NT2/D1 (cell line): ENCODE data around the gene CDY1B.
"Not testable (repeated sequence)": the region's sequence is repeated elsewhere in the genome, so short reads cannot be mapped to it uniquely, and the experiment has no call there.

Experiments used
- SUZ12 ChIP-seq: IDR thresholded peaks from 2 replicates; pipeline ENCODE4 v1.6.1; 2011; ENCODE audit not compliant: insufficient read length, insufficient read depth; ENCODE audit errors: extremely low read depth
- YY1 ChIP-seq: IDR thresholded peaks from 2 replicates; pipeline ENCODE4 v1.6.1; 2011; ENCODE audit not compliant: insufficient read length, insufficient read depth
- ZNF274 ChIP-seq: IDR thresholded peaks from 2 replicates; pipeline ENCODE4 v1.6.1; 2011; ENCODE audit warnings: mild to moderate bottlenecking, low read depth, low read length

DNA sequence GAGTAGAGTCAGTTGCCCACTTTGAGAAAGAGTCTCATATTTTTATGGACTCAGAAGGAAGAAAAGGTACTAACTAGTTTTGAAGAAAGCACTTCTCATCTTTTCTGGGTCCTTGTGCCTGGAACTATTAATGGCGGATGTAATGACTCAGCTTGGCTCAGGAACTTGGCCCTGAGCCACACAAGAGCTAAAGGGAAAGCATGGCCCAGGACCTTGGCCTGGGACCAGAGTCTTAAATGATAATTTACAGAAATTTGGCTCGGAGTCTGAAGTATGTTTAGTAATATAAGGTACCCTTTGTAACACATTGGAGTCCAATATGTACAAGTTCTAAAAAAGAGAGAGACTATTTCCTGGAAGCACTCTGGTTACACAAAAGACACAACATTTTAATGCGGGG lies 4.6 kb downstream of the CDY1B start:
- TF ChIP-seq YY1, SUZ12, ZNF274: not testable (repeated sequence)
